ENCODE results near the gene CD302.

- TF ChIP-seq POLR2A (IDR thresholded peaks at IDR 0.05) (no peak), CTCF (IDR thresholded peaks at IDR 0.05) (no peak)
Observed at GRCh38 chr2:159748089-159748488, 49.9 kb downstream of the CD302 start.

Data from testis (tissue), 2 donors.